HG03354 (cell line): ENCODE results near the gene SNX3.
A peak's percentile ranks its signal among the peaks of the same experiment; 100 is the strongest.
"Not testable (repeated sequence)": the region's sequence is repeated elsewhere in the genome, so short reads cannot be mapped to it uniquely, and the experiment has no call there.

Source experiments
- ATAC-seq: cut with Tn5 transposase; IDR thresholded peaks from one replicate; pipeline ENCODE4 v1.9.1; 2021; ENCODE audit warnings: mild to moderate bottlenecking; ENCODE audit not compliant: unreplicated experiment, poor library complexity, severe bottlenecking

Gene SNX3

GRCh38 chr6:108260809-108261569, at the start of gene SNX3:
SNX3 (minus strand) TSS chr6:108261040; CDS start chr6:108260921, 119 bp downstream.
- peak; percentile 92 for ATAC-seq

DNA sequence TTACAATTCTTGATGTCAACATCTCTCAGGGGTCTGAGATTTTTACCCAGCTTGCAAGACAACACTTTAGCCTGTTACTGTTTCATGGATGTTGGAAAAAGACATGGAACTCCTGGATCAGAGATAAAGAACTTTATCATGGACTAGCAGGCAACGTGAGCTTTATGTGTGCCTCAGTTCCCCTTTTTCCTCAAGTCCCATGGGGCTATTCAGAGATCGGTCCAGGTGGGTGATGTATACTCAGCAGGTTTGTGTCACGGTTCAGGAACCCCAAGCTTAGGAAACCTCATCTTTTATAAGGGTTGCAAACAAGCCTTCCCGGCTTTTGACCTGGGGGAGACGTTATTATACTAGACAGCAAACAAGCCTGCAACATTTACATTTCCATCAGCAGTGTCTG, 49.0 kb upstream of the SNX3 start:
- no peak for ATAC-seq

DNA sequence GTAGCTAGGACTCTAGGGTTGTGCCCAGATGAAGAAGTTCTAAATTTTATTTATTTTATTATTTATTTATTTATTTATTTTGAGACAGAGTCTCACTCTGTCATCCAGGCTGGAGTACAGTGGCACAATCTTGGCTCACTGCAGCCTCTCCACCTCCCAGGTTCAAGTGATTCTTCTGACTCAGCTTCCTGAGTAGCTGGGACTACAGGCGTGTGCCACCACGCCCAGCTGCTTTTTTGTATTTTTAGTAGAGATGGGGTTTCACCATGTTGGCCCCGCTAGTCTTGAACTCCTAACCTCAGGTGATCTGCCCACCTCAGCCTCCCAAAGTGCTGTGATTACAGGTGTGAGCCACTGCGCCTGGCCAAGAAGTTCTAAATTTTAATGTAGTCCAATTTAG, 47.8 kb upstream of the SNX3 start:
- ATAC-seq, result not testable (repeated sequence)

GRCh38 chr6:108304646-108305045, 43.8 kb upstream of the SNX3 start:
- no peak for ATAC-seq

GRCh38 chr6:108302386-108302785, 41.5 kb upstream of the SNX3 start:
- ATAC-seq, result no peak

- ATAC-seq, result no peak
Observed at GRCh38 chr6:108295676-108296075, 34.8 kb upstream of the SNX3 start.

GRCh38 chr6:108294727-108295625, 34.1 kb upstream of the SNX3 start, which contains the start of gene AFG1L:
AFG1L (plus strand) TSS chr6:108295054; CDS start chr6:108295080, 26 bp downstream.
- peak; percentile 91 for ATAC-seq

DNA sequence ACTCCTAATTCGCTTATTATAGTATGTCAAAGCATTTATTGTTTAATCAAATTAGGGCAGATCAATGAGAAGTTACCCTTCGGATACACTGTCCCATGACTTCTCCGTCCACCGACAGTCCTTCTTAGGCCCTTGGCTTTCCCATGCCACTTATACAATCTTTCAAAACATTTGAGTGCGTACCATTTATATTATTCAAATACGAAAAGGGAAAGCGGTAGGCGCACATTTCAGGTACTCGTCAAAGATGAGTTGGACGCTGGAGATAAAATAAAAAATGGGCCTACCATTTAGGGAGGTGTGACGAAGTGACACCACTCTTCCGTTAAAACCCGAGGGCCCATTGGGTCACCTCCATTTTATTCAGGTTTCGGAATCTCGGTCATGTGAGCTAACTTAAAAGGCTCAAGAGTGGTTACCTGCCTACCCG, 33.5 kb upstream of the SNX3 start:
- peak; percentile 35 for ATAC-seq

- no peak for ATAC-seq
Observed at GRCh38 chr6:108293527-108294296, 32.9 kb upstream of the SNX3 start.

DNA sequence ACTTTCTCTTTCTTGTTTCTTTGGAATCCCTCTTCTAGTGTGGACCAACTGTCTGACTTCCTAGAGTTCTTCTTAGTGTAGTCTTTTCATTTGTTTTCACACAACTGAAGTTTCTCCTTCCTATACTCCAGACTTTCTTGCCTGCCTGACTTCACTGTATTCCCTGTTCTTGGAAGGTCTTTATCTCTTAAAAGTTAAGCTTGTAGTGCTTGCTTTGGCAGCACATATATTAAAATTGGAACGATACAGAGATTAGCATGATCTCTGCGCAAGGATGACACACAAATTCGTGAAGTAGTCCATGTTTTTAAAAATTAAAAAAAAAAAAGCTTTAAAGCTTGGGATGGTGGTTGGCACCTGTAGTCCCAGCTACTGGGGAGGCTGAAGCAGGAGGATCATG, 31.7 kb upstream of the SNX3 start:
- ATAC-seq, result not testable (repeated sequence)

DNA sequence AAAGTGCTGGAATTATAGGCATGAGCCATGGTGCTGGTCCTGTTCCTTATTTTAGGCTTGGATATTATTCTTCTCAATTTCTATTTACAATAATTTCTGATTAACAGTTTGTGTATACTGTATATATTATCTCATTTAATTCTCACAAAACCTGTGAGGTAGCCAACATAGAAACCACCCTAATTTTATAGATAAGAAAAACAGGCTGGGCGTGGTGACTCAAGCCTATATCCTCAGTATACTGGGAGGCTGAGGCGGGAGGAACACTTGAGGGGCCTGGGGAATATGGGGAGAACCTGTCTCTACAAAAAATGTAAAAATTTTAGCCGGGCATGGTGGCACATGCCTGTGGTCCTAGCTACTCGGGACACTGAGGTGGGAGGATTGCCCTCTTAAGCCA, 30.3 kb upstream of the SNX3 start:
- ATAC-seq, result no peak

- no peak for ATAC-seq
Observed at GRCh38 chr6:108288742-108289141, 27.9 kb upstream of the SNX3 start.

- no peak for ATAC-seq
Observed at GRCh38 chr6:108287373-108287772, 26.5 kb upstream of the SNX3 start.

- no peak for ATAC-seq
Observed at GRCh38 chr6:108286366-108286765, 25.5 kb upstream of the SNX3 start.

GRCh38 chr6:108285381-108285780, 24.5 kb upstream of the SNX3 start:
- no peak for ATAC-seq

DNA sequence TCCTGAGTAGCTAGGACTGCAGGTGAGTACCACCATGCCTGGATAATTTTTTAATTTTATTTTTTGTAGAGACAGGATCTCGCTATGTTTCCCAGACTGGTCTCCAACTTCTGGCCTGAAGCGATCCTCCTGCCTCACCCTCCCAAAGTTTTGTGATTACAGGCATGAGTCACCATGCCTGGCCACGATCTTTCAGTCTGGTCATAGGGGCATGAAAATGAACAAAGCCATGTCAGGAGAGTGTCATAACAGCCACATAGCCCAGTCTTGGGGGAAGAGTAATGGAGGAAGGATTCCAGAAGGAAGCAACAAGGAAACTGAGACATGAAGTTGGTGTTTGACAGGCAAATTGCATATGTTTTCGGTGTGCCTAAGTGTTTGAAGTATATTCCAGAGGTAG, 17.0 kb upstream of the SNX3 start:
- ATAC-seq, result no peak

DNA sequence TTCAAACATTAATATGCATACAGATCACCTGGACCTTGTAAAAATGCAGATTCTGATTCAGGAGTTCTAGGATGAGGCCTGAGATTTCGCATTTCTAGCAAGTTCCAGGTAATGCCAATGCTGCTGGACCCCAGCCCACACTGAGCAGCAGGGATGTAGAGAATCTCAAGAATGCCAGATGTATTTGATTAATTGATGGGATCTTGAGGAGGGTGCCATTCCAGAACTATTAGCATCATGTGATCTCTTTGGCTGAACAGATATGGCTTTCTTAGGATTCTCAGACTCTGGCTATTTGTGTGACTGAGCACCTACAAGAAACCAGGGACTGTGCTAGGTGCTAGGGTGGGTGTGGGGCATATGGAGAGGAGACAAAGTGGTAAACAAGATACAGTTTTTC, 16.5 kb upstream of the SNX3 start:
- ATAC-seq, result no peak

DNA sequence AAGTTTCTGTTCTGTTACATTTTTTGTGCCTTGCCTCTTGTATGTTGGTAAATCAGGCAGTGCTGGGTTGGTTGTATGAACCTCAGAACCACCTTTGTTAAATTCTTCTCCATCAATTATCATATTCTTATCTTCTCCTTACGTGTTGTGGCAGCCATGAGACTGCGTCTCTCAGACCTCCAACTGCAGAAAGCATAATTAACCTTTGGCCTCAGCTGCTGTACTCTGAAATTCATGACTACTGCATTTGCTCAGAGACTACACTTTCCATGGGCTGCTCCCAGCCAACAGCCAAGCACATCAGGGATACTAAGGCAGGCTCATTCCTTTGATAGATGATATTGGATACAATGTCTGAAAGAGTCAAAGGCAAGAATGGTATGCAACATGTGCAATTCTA, 15.1 kb upstream of the SNX3 start:
- ATAC-seq, result no peak

DNA sequence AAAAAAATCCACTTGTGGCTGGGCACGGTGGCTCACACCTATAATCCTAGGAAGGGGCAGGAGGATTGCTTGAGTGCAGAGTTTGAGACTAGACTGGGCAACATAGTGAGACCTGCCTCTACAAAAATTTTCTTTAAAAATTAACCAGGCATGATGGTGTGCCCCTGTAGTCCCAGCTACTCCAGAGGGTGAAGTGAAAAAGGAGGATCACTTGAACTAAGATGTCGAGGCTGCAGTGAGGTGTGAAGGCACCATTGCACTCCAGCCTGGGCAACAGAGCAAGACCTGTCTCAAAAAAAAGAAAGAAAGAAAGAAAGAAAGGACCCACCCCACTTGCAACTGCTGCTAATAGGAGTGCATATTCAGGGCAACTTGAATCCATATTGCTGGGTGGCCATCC, 13.7 kb upstream of the SNX3 start:
- no peak for ATAC-seq

- not testable (repeated sequence) for ATAC-seq
Observed at GRCh38 chr6:108269955-108270354, 9.1 kb upstream of the SNX3 start.
